Mesendoderm (in vitro differentiated cells): ENCODE results near the gene FSHR. TPM values are rescaled to one million over a fixed set of nuclear protein-coding genes. Genes with fewer than 3 reads are reported as not detected.

Source experiments
- DNase-seq: peaks from one replicate; pipeline ENCODE4 v3.0.0; 2013
- H2AK5ac ChIP-seq: 2 replicates; pipeline ENCODE4 v1.6.1; 2013; ENCODE audit warnings: low read length, inconsistent platforms
- H2BK120ac ChIP-seq: 2 replicates; pipeline ENCODE4 v1.6.1; 2013; ENCODE audit warnings: low read depth, mild to moderate bottlenecking, low read length, moderate library complexity, mixed read lengths
- H2BK15ac ChIP-seq: replicated peaks from 2 replicates; pipeline ENCODE4 v1.6.1; 2013; ENCODE audit warnings: low read depth, mild to moderate bottlenecking, moderate library complexity
- H2BK5ac ChIP-seq: 2 replicates; pipeline ENCODE4 v1.6.1; 2013; ENCODE audit warnings: low read length, inconsistent platforms
- H3K18ac ChIP-seq: 2 replicates; pipeline ENCODE4 v1.6.1; 2013; ENCODE audit warnings: mild to moderate bottlenecking, low read length, mixed read lengths
- H3K23ac ChIP-seq: one replicate; pipeline ENCODE4 v1.6.1; 2013; ENCODE audit warnings: low read length
- H3K27ac ChIP-seq: 2 replicates; pipeline ENCODE4 v1.5.1; 2013; ENCODE audit warnings: low read depth, mild to moderate bottlenecking, inconsistent platforms, low read length, moderate library complexity
- H3K27me3 ChIP-seq: 2 replicates; pipeline ENCODE4 v1.6.1; 2013; ENCODE audit warnings: low read length, control low read depth, mild to moderate bottlenecking, inconsistent platforms; ENCODE audit not compliant: insufficient read depth, poor library complexity
- H3K36me3 ChIP-seq: 2 replicates; pipeline ENCODE4 v1.6.1; 2013; ENCODE audit warnings: low read length, inconsistent platforms; ENCODE audit not compliant: control insufficient read depth, insufficient read depth
- H3K4ac ChIP-seq: one replicate; pipeline ENCODE4 v1.6.1; 2013; ENCODE audit warnings: low read depth, mild to moderate bottlenecking, low read length, moderate library complexity
- H3K4me1 ChIP-seq: 2 replicates; pipeline ENCODE4 v1.6.1; 2013; ENCODE audit warnings: low read depth, low read length, inconsistent platforms; ENCODE audit not compliant: control insufficient read depth
- H3K4me2 ChIP-seq: 2 replicates; pipeline ENCODE4 v1.6.1; 2013; ENCODE audit warnings: low read length
- H3K4me3 ChIP-seq: 2 replicates; pipeline ENCODE4 v1.5.1; 2013; ENCODE audit warnings: mild to moderate bottlenecking, low read length
- H3K56ac ChIP-seq: one replicate; pipeline ENCODE4 v1.6.1; 2013; ENCODE audit warnings: low read length
- H3K79me1 ChIP-seq: 2 replicates; pipeline ENCODE4 v1.6.1; 2013; ENCODE audit warnings: low read length, inconsistent platforms
- H3K79me2 ChIP-seq: 2 replicates; pipeline ENCODE4 v1.6.1; 2013; ENCODE audit warnings: mild to moderate bottlenecking, low read length; ENCODE audit not compliant: control insufficient read depth, insufficient read depth
- H3K9ac ChIP-seq: 2 replicates; pipeline ENCODE4 v1.6.1; 2013; ENCODE audit warnings: low read length, inconsistent platforms
- H4K5ac ChIP-seq: one replicate; pipeline ENCODE4 v1.6.1; 2013; ENCODE audit warnings: low read length
- H4K8ac ChIP-seq: one replicate; pipeline ENCODE4 v1.6.1; 2013; ENCODE audit warnings: low read depth, mild to moderate bottlenecking, control low read depth, low read length, moderate library complexity
- WGBS: extraction: QIAGEN DNeasy Blood & Tissue Kit; methylation state at CpG from one replicate; pipeline ENCODE4 v1.1.7; 2013; ENCODE audit warnings: low lambda C conversion rate, missing lambda C conversion rate; ENCODE audit not compliant: insufficient coverage; ENCODE audit errors: extremely low coverage; 5-methylcytosine and 5-hydroxymethylcytosine counted together
- polyA plus RNA-seq, 2 experiments: library from polyadenylated mRNA; stranded (reverse); fragments of 200-250 nt; gene quantifications; one replicate each; pipeline ENCODE4 v1.2.3, GENCODE V29; 2013

The FSHR gene, protein sequence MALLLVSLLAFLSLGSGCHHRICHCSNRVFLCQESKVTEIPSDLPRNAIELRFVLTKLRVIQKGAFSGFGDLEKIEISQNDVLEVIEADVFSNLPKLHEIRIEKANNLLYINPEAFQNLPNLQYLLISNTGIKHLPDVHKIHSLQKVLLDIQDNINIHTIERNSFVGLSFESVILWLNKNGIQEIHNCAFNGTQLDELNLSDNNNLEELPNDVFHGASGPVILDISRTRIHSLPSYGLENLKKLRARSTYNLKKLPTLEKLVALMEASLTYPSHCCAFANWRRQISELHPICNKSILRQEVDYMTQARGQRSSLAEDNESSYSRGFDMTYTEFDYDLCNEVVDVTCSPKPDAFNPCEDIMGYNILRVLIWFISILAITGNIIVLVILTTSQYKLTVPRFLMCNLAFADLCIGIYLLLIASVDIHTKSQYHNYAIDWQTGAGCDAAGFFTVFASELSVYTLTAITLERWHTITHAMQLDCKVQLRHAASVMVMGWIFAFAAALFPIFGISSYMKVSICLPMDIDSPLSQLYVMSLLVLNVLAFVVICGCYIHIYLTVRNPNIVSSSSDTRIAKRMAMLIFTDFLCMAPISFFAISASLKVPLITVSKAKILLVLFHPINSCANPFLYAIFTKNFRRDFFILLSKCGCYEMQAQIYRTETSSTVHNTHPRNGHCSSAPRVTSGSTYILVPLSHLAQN
- 0.21 TPM for polyA plus RNA-seq (2013, experiment 1 of 2)
- polyA plus RNA-seq (2013, experiment 2 of 2) = 0.29 TPM

- H3K79me2 ChIP-seq = no peaks in the 10 kb centered on the region
- no peak within 1 kb of the TSS for H2BK15ac ChIP-seq
- WGBS = no CpG with 5 or more reads among the region's 4 CpGs
- H3K4me1 ChIP-seq = peaks cover 6% of the 10 kb centered on the region
- H2BK5ac ChIP-seq = peak within 1 kb of the TSS; percentile 54
- H3K27me3 ChIP-seq = no peaks in the 10 kb centered on the region
- peak within 1 kb of the TSS; percentile 11 for H3K56ac ChIP-seq
- H3K4me3 ChIP-seq = no peak within 1 kb of the TSS
- no peaks in the 10 kb centered on the region for H3K79me1 ChIP-seq
- H3K18ac ChIP-seq = no peak within 1 kb of the TSS
- no peak within 1 kb of the TSS for H2BK120ac ChIP-seq
- H4K5ac ChIP-seq = no peak within 1 kb of the TSS
- no peak within 1 kb of the TSS for H3K23ac ChIP-seq
- no peak within 1 kb of the TSS for H4K8ac ChIP-seq
- H3K4ac ChIP-seq = peak within 1 kb of the TSS; percentile 16
- DNase-seq = peak; percentile 89
- no peak within 1 kb of the TSS for H2AK5ac ChIP-seq
- no peaks in the 10 kb centered on the region for H3K36me3 ChIP-seq
- no peak within 1 kb of the TSS for H3K4me2 ChIP-seq
- peak within 1 kb of the TSS; percentile 18 for H3K27ac ChIP-seq
- H3K9ac ChIP-seq = peak within 1 kb of the TSS; percentile 3
These were observed at the start of gene FSHR for GRCh38 chr2:49154140-49154539. Gene FSHR, minus strand, starts transcription at chr2:49154515. Its CDS starts 98 bp downstream, at chr2:49154417.

DNA sequence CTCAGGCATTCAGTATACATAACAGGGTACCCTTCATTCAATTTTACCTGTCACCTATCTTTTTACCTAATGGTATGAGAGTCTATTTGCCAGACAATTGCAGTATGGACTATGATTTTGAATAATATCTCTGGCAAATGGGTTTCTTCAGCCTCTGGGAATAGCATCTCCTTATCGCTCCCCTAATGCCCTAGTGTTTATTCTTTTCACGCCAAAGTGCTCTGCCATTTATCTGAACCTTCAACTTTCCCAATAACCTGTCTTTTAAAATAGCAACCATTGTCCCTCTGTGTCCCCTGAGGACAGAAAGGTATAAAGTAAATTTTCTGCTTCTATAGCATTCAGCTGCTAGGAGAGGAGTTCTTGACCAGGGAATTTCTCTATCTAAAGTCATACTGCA is 45.0 kb upstream of the FSHR start:
- Histone ChIP-seq H3K27me3 (no peaks in the 10 kb centered on the region), H3K4me1 (no peaks in the 10 kb centered on the region), H3K27ac (no peak overlapping the region), H3K79me1 (no peaks in the 10 kb centered on the region), H3K4ac (no peak overlapping the region), H2BK5ac (no peak overlapping the region), H3K18ac (no peak overlapping the region), H3K23ac (no peak overlapping the region), H3K79me2 (no peaks in the 10 kb centered on the region), H2BK120ac (no peak overlapping the region), H3K4me2 (no peak overlapping the region), H4K8ac (no peak overlapping the region), H3K9ac (no peak overlapping the region), H2AK5ac (no peak overlapping the region), H3K36me3 (no peaks in the 10 kb centered on the region), H3K4me3 (no peak overlapping the region), H2BK15ac (no peak overlapping the region), H3K56ac (no peak overlapping the region), H4K5ac (no peak overlapping the region)
- DNase-seq = no peak
- WGBS = no CpG with 5 or more reads among the region's 2 CpGs

- Histone ChIP-seq H4K8ac (no peak overlapping the region), H3K23ac (no peak overlapping the region), H2BK5ac (no peak overlapping the region), H3K36me3 (no peaks in the 10 kb centered on the region), H2AK5ac (no peak overlapping the region), H3K27me3 (no peaks in the 10 kb centered on the region), H3K56ac (no peak overlapping the region), H2BK15ac (no peak overlapping the region), H3K79me2 (no peaks in the 10 kb centered on the region), H3K4ac (no peak overlapping the region), H3K79me1 (no peaks in the 10 kb centered on the region), H4K5ac (no peak overlapping the region), H3K9ac (no peak overlapping the region), H3K18ac (no peak overlapping the region), H3K4me1 (no peaks in the 10 kb centered on the region), H3K27ac (no peak overlapping the region), H3K4me2 (no peak overlapping the region), H3K4me3 (no peak overlapping the region), H2BK120ac (no peak overlapping the region)
- no peak for DNase-seq
- WGBS = no CpG with 5 or more reads among the region's 1 CpG
These were observed 40.4 kb upstream of the FSHR start for GRCh38 chr2:49194701-49195100.

GRCh38 chr2:49192036-49192435 is 37.7 kb upstream of the FSHR start:
- no peak overlapping the region for H2BK15ac ChIP-seq
- DNase-seq = no peak
- H3K23ac ChIP-seq = no peak overlapping the region
- H3K79me1 ChIP-seq = no peaks in the 10 kb centered on the region
- no peaks in the 10 kb centered on the region for H3K36me3 ChIP-seq
- H4K8ac ChIP-seq = no peak overlapping the region
- H3K4ac ChIP-seq = no peak overlapping the region
- H2BK5ac ChIP-seq = no peak overlapping the region
- H3K27me3 ChIP-seq = no peaks in the 10 kb centered on the region
- no peak overlapping the region for H3K27ac ChIP-seq
- H3K18ac ChIP-seq = no peak overlapping the region
- H3K4me2 ChIP-seq = no peak overlapping the region
- H3K4me1 ChIP-seq = no peaks in the 10 kb centered on the region
- no peaks in the 10 kb centered on the region for H3K79me2 ChIP-seq
- no peak overlapping the region for H3K4me3 ChIP-seq
- H4K5ac ChIP-seq = no peak overlapping the region
- no peak overlapping the region for H3K9ac ChIP-seq
- H2BK120ac ChIP-seq = no peak overlapping the region
- H3K56ac ChIP-seq = no peak overlapping the region
- H2AK5ac ChIP-seq = no peak overlapping the region
- WGBS = no CpG with 5 or more reads among the region's 1 CpG

DNA sequence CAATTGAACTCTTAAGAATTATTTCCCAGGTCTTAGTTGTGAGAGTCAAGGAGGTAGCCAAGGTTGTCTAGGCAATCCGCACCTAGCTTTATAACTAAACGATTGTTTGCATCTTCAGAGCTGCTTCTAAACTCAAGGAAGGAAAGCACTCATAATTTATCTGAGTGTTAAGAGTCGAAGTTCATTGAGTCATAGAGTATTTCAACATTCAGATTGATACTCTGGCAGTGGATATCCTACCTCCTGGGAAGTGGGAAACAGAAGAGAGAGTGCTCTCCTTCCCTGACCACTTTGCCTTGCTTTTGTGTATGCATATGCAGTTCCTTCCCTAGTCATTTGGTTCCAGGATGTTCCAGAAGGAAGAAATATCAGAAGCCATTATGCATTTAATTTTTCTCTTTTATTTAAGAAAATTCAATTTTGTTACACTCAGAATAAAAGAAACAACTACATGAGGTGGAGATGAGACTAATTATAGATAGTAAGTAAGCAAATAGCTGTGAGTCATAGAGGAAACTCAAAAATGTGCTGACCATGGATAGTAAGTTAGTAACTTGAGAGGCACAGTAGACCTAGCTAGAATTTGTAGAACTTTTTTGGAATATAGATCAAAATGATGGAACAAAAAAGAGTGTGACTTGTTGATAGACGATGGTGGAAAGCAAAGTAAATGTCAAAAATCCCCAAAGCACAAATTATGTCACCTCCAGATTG is 35.4 kb upstream of the FSHR start:
- Histone ChIP-seq H3K79me2 (no peaks in the 10 kb centered on the region), H3K18ac (no peak overlapping the region), H3K4ac (no peak overlapping the region), H3K79me1 (no peaks in the 10 kb centered on the region), H3K4me2 (no peak overlapping the region), H2AK5ac (no peak overlapping the region), H3K36me3 (no peaks in the 10 kb centered on the region), H4K5ac (no peak overlapping the region), H2BK120ac (no peak overlapping the region), H3K27ac (no peak overlapping the region), H2BK15ac (no peak overlapping the region), H3K9ac (no peak overlapping the region), H4K8ac (no peak overlapping the region), H3K4me1 (no peaks in the 10 kb centered on the region), H3K23ac (no peak overlapping the region), H3K56ac (no peak overlapping the region), H2BK5ac (no peak overlapping the region), H3K4me3 (no peak overlapping the region), H3K27me3 (no peaks in the 10 kb centered on the region)
- no peak for DNase-seq
- WGBS = no CpG with 5 or more reads among the region's 4 CpGs
